Muscle layer of colon (tissue), 2 donors: Measurements from ENCODE around the gene CELSR3.

Source experiments
- H3K27ac ChIP-seq: one replicate; pipeline ENCODE4 v1.7.0; 2013; ENCODE audit warnings: low read depth, mild to moderate bottlenecking, low read length, moderate library complexity
- H3K27me3 ChIP-seq, 2 donors: one replicate each; pipeline ENCODE4 v1.7.0; 2013; ENCODE audit warnings: low read length in 2 of 2, mild to moderate bottlenecking in 2 of 2; ENCODE audit not compliant: insufficient read depth in 2 of 2, control insufficient read depth in 1 of 2
- H3K36me3 ChIP-seq: one replicate; pipeline ENCODE4 v1.7.0; 2013; ENCODE audit warnings: mild to moderate bottlenecking, low read length; ENCODE audit not compliant: insufficient read depth
- H3K4me1 ChIP-seq: one replicate; pipeline ENCODE4 v1.7.0; 2013; ENCODE audit warnings: mild to moderate bottlenecking, low read length; ENCODE audit not compliant: insufficient read depth
- H3K4me3 ChIP-seq, 2 donors: one replicate each; pipeline ENCODE4 v1.7.0; 2013; ENCODE audit warnings: low read length in 2 of 2, low read depth in 1 of 2, mild to moderate bottlenecking in 1 of 2, moderate library complexity in 1 of 2
- H3K9ac ChIP-seq: one replicate; pipeline ENCODE4 v1.7.0; 2013; ENCODE audit warnings: low read length
- H3K9me3 ChIP-seq: one replicate; pipeline ENCODE4 v1.7.0; 2013; ENCODE audit warnings: mild to moderate bottlenecking, low read length
- donor health status: abdominal sarcoma.
- donor health status: Adenocarcinoma of cecum.

The CELSR3 gene

GRCh38 chr3:48678056-48678455, 15.4 kb upstream of the CELSR3 start:
- Histone ChIP-seq H3K27ac (no peak overlapping the region), H3K36me3 (peaks cover 24% of the 10 kb centered on the region), H3K27me3 (no peaks in the 10 kb centered on the region), H3K4me1 (peaks cover under 1% of the 10 kb centered on the region), H3K9ac (no peak overlapping the region), H3K4me3 (no peak overlapping the region), H3K9me3 (no peaks in the 10 kb centered on the region)

DNA sequence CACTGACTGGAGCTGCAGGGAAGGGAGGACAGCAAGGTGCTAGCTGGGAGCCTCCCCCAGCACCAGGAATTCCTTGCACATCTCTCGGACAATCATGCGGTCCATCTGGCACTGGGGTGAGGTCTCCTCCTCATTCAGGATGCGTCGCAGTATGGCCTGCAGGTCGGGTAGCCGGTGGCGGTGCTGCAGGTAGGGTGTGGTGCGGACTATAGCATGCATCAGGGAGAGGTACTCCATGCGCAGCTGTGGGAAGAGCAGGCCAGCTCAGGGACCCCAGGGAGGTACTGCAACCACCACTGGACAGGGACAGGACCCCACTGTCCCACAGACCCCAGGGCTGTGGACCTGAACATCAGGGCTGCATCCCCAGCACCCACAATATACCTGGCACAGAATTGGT, 11.8 kb upstream of the CELSR3 start:
- H3K9me3 ChIP-seq: no peaks in the 10 kb centered on the region
- no peak overlapping the region for H3K9ac ChIP-seq
- no peak overlapping the region for H3K4me3 ChIP-seq
- H3K36me3 ChIP-seq: peaks cover 13% of the 10 kb centered on the region
- no peak overlapping the region for H3K27ac ChIP-seq
- no peaks in the 10 kb centered on the region for H3K4me1 ChIP-seq
- no peaks in the 10 kb centered on the region for H3K27me3 ChIP-seq

GRCh38 chr3:48672522-48672921, 9.8 kb upstream of the CELSR3 start:
- Histone ChIP-seq H3K27me3 (no peaks in the 10 kb centered on the region), H3K27ac (no peak overlapping the region), H3K9me3 (no peaks in the 10 kb centered on the region), H3K36me3 (peaks cover 8% of the 10 kb centered on the region), H3K4me3 (no peak overlapping the region), H3K9ac (no peak overlapping the region), H3K4me1 (no peaks in the 10 kb centered on the region)

- no peak overlapping the region for H3K27ac ChIP-seq
- no peaks in the 10 kb centered on the region for H3K36me3 ChIP-seq
- H3K9ac ChIP-seq: no peak overlapping the region
- no peak overlapping the region for H3K4me3 ChIP-seq
- H3K27me3 ChIP-seq: peaks cover 15 to 36% of the 10 kb centered on the region in 2 donors
- H3K4me1 ChIP-seq: peaks cover 9% of the 10 kb centered on the region
- no peaks in the 10 kb centered on the region for H3K9me3 ChIP-seq
These were observed 2.2 kb upstream of the CELSR3 start for GRCh38 chr3:48664929-48665328.

- H3K27ac ChIP-seq: no peak overlapping the region
- H3K4me1 ChIP-seq: peaks cover 9% of the 10 kb centered on the region
- H3K36me3 ChIP-seq: no peaks in the 10 kb centered on the region
- peaks cover 15 to 41% of the 10 kb centered on the region in 2 donors for H3K27me3 ChIP-seq
- H3K9ac ChIP-seq: no peak overlapping the region
- H3K4me3 ChIP-seq: no peak overlapping the region
- no peaks in the 10 kb centered on the region for H3K9me3 ChIP-seq
These were observed 1.6 kb upstream of the CELSR3 start for GRCh38 chr3:48664313-48664644.

GRCh38 chr3:48663489-48664312, 1.0 kb upstream of the CELSR3 start:
- peaks cover 15 to 41% of the 10 kb centered on the region in 2 donors for H3K27me3 ChIP-seq

GRCh38 chr3:48662145-48662752, 437 bp downstream of the CELSR3 start:
- no peak overlapping the region for H3K27ac ChIP-seq
- H3K4me3 ChIP-seq: no peak overlapping the region
- H3K9ac ChIP-seq: no peak overlapping the region
- no peaks in the 10 kb centered on the region for H3K9me3 ChIP-seq
- peaks cover 15 to 51% of the 10 kb centered on the region in 2 donors for H3K27me3 ChIP-seq
- peaks cover 9% of the 10 kb centered on the region for H3K4me1 ChIP-seq
- H3K36me3 ChIP-seq: no peaks in the 10 kb centered on the region

More at GRCh38 chr3:48663489-48664312, 1.0 kb upstream of the CELSR3 start:
- H3K36me3 ChIP-seq: no peaks in the 10 kb centered on the region
- H3K9ac ChIP-seq: no peak overlapping the region
- no peaks in the 10 kb centered on the region for H3K9me3 ChIP-seq
- peak overlapping the region; percentile 31 to 38 for H3K4me3 ChIP-seq
- peaks cover 9% of the 10 kb centered on the region for H3K4me1 ChIP-seq
- no peak overlapping the region for H3K27ac ChIP-seq

- H3K9me3 ChIP-seq: no peaks in the 10 kb centered on the region
- H3K27ac ChIP-seq: no peak overlapping the region
- no peak overlapping the region for H3K9ac ChIP-seq
- peaks cover 15 to 55% of the 10 kb centered on the region in 2 donors for H3K27me3 ChIP-seq
- peak overlapping the region in 1 of 2 donors; percentile 7 for H3K4me3 ChIP-seq
- peaks cover 9% of the 10 kb centered on the region for H3K4me1 ChIP-seq
- H3K36me3 ChIP-seq: no peaks in the 10 kb centered on the region
These were observed 1.1 kb downstream of the CELSR3 start for GRCh38 chr3:48661501-48662144.

DNA sequence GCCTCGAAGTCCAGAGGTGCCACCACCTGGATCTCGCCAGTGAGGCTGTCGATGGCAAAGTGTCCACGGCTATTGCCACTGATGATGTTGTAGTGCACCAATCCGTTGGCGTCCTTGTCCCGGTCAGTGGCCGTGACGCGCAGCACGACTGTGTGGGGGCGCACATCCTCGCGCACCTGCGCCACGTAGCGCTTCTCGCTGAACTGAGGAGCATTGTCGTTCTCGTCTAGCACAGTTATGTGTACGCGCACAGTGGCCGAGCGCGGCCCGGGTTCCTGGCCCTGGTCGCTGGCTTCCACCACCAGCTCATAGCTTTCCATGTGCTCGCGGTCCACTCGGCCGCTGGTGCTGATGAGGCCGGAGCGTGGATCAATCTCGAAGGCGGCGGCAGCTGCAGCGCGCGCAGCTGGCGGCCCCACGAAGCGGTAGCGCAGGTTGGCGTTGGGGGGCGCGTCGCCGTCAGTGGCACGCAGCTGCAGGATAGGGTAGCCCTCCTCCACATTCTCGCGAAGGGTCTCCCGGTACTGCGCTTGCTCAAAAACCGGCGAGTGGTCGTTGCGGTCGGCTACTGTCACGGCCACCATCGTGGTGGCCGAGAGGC, 1.8 kb downstream of the CELSR3 start:
- H3K27me3 ChIP-seq: peaks cover 15 to 55% of the 10 kb centered on the region in 2 donors
- no peak overlapping the region for H3K4me3 ChIP-seq
- peaks cover 9% of the 10 kb centered on the region for H3K4me1 ChIP-seq
- H3K9me3 ChIP-seq: no peaks in the 10 kb centered on the region
- H3K27ac ChIP-seq: no peak overlapping the region
- H3K9ac ChIP-seq: no peak overlapping the region
- H3K36me3 ChIP-seq: no peaks in the 10 kb centered on the region

- Histone ChIP-seq H3K9me3 (no peaks in the 10 kb centered on the region), H3K27me3 (peaks cover 9 to 34% of the 10 kb centered on the region in 2 donors), H3K4me3 (peak overlapping the region; percentile 31 to 47), H3K4me1 (peaks cover 4% of the 10 kb centered on the region), H3K9ac (no peak overlapping the region), H3K27ac (no peak overlapping the region), H3K36me3 (no peaks in the 10 kb centered on the region)
These were observed 5.8 kb downstream of the CELSR3 start for GRCh38 chr3:48656841-48657281.
